ENCODE results near the gene COL6A1. TPM values are rescaled to one million over a fixed set of nuclear protein-coding genes. Genes with fewer than 3 reads are reported as not detected.
"Not testable (repeated sequence)": the region's sequence is repeated elsewhere in the genome, so short reads cannot be mapped to it uniquely, and the experiment has no call there.

Gene COL6A1
- total RNA-seq, 1 experiment from 2014 or later: 19.7 TPM

GRCh38 chr21:46041183-46041582 lies 59.6 kb downstream of the COL6A1 start:
- H3K4me3 ChIP-seq (ENCODE audit: low read depth, low read length, poor library complexity, severe bottlenecking): no peak overlapping the region
- no peaks in the 10 kb centered on the region for H3K36me3 ChIP-seq (ENCODE audit: insufficient read depth, low read length, poor library complexity, severe bottlenecking)
- POLR2A ChIA-PET (ENCODE audit: low non-redundant PET): no interaction called here
- intact Hi-C loops (cut with micrococcal nuclease; ENCODE audit: unreplicated experiment): no loop called here
- CTCF ChIA-PET: no interaction called here
- H3K9me3 ChIP-seq (ENCODE audit: low read depth, low read length, poor library complexity, severe bottlenecking): no peaks in the 10 kb centered on the region
- TF ChIP-seq EZH2 (IDR thresholded peaks at IDR 0.05; ENCODE audit: borderline replicate concordance, low read depth, low read length, poor library complexity, severe bottlenecking) (no peak), CTCF (conservative IDR thresholded peaks at IDR 0.05; ENCODE audit: low read depth, low read length) (no peak)
- H3K27ac ChIP-seq (ENCODE audit: low read depth, low read length, poor library complexity, severe bottlenecking): no peak overlapping the region
- BruUV-seq (replicated peaks): no TSS peak
- peaks cover 4% of the 10 kb centered on the region for H3K4me1 ChIP-seq (ENCODE audit: insufficient read depth, low read length, poor library complexity, severe bottlenecking)
- no peaks in the 10 kb centered on the region for H3K27me3 ChIP-seq (replicated peaks; ENCODE audit: insufficient read depth, low read depth, low read length, poor library complexity)
- DNase-seq (ENCODE audit: low spot score): no peak

GRCh38 chr21:46045154-46045553 lies 63.6 kb downstream of the COL6A1 start:
- TF ChIP-seq EZH2 (IDR thresholded peaks at IDR 0.05; ENCODE audit: borderline replicate concordance, low read depth, low read length, poor library complexity, severe bottlenecking): no peak
- TF ChIP-seq CTCF (conservative IDR thresholded peaks at IDR 0.05; ENCODE audit: low read depth, low read length): no peak
- POLR2A ChIA-PET (ENCODE audit: low non-redundant PET): no interaction called here
- Histone ChIP-seq H3K4me3 (ENCODE audit: low read depth, low read length, poor library complexity, severe bottlenecking) (no peak overlapping the region), H3K4me1 (ENCODE audit: insufficient read depth, low read length, poor library complexity, severe bottlenecking) (peaks cover 18% of the 10 kb centered on the region), H3K9me3 (ENCODE audit: low read depth, low read length, poor library complexity, severe bottlenecking) (no peaks in the 10 kb centered on the region), H3K27me3 (replicated peaks; ENCODE audit: insufficient read depth, low read depth, low read length, poor library complexity) (no peaks in the 10 kb centered on the region), H3K36me3 (ENCODE audit: insufficient read depth, low read length, poor library complexity, severe bottlenecking) (no peaks in the 10 kb centered on the region), H3K27ac (ENCODE audit: low read depth, low read length, poor library complexity, severe bottlenecking) (no peak overlapping the region)
- intact Hi-C loops (cut with micrococcal nuclease; ENCODE audit: unreplicated experiment): no loop called here
- CTCF ChIA-PET: no interaction called here
- DNase-seq (ENCODE audit: low spot score): no peak
- BruUV-seq (replicated peaks): no TSS peak

GRCh38 chr21:46046471-46046870 lies 64.9 kb downstream of the COL6A1 start:
- H3K27me3 ChIP-seq (replicated peaks; ENCODE audit: insufficient read depth, low read depth, low read length, poor library complexity): no peaks in the 10 kb centered on the region
- no peaks in the 10 kb centered on the region for H3K9me3 ChIP-seq (ENCODE audit: low read depth, low read length, poor library complexity, severe bottlenecking)
- no peak overlapping the region for H3K4me3 ChIP-seq (ENCODE audit: low read depth, low read length, poor library complexity, severe bottlenecking)
- BruUV-seq (replicated peaks): no TSS peak
- ChIA-PET CTCF (no interaction called here), POLR2A (ENCODE audit: low non-redundant PET) (no interaction called here)
- H3K36me3 ChIP-seq (ENCODE audit: insufficient read depth, low read length, poor library complexity, severe bottlenecking): no peaks in the 10 kb centered on the region
- H3K27ac ChIP-seq (ENCODE audit: low read depth, low read length, poor library complexity, severe bottlenecking): no peak overlapping the region
- peaks cover 22% of the 10 kb centered on the region for H3K4me1 ChIP-seq (ENCODE audit: insufficient read depth, low read length, poor library complexity, severe bottlenecking)
- no peak for TF ChIP-seq EZH2 (IDR thresholded peaks at IDR 0.05; ENCODE audit: borderline replicate concordance, low read depth, low read length, poor library complexity, severe bottlenecking)
- TF ChIP-seq CTCF (conservative IDR thresholded peaks at IDR 0.05; ENCODE audit: low read depth, low read length): no peak
- no peak for DNase-seq (ENCODE audit: low spot score)
- intact Hi-C loops (cut with micrococcal nuclease; ENCODE audit: unreplicated experiment): no loop called here

GRCh38 chr21:46046906-46047305 lies 65.3 kb downstream of the COL6A1 start:
- DNase-seq (ENCODE audit: low spot score); H3K9me3 ChIP-seq (ENCODE audit: low read depth, low read length, poor library complexity, severe bottlenecking); H3K27me3 ChIP-seq (replicated peaks; ENCODE audit: insufficient read depth, low read depth, low read length, poor library complexity); CTCF ChIA-PET; H3K4me3 ChIP-seq (ENCODE audit: low read depth, low read length, poor library complexity, severe bottlenecking); H3K27ac ChIP-seq (ENCODE audit: low read depth, low read length, poor library complexity, severe bottlenecking); intact Hi-C loops (cut with micrococcal nuclease; ENCODE audit: unreplicated experiment); POLR2A ChIA-PET (ENCODE audit: low non-redundant PET); BruUV-seq (replicated peaks); H3K36me3 ChIP-seq (ENCODE audit: insufficient read depth, low read length, poor library complexity, severe bottlenecking): not testable (repeated sequence)
- H3K4me1 ChIP-seq (ENCODE audit: insufficient read depth, low read length, poor library complexity, severe bottlenecking): peaks cover 22% of the 10 kb centered on the region
